Glutamatergic neuron (in vitro differentiated cells): ENCODE data around the gene SGPP2. TPM values are rescaled to one million over a fixed set of nuclear protein-coding genes. Genes with fewer than 3 reads are reported as not detected.

Source experiments
- DNase-seq: peaks from one replicate; pipeline ENCODE4 v3.0.0; 2022
- H3K27ac Mint-ChIP-seq: one replicate; pipeline ENCODE4 v1.8.0; 2020; ENCODE audit warnings: mild to moderate bottlenecking, mixed read lengths, inconsistent platforms; ENCODE audit not compliant: unreplicated experiment
- H3K27me3 Mint-ChIP-seq: one replicate; pipeline ENCODE4 v1.8.0; 2020; ENCODE audit warnings: mild to moderate bottlenecking, moderate library complexity, mixed read lengths, inconsistent platforms; ENCODE audit not compliant: unreplicated experiment
- H3K36me3 Mint-ChIP-seq: one replicate; pipeline ENCODE4 v1.8.0; 2020; ENCODE audit warnings: mild to moderate bottlenecking, mixed read lengths, inconsistent platforms; ENCODE audit not compliant: unreplicated experiment
- H3K4me1 Mint-ChIP-seq: one replicate; pipeline ENCODE4 v1.8.0; 2020; ENCODE audit warnings: mild to moderate bottlenecking, low read depth, mixed read lengths, inconsistent platforms; ENCODE audit not compliant: unreplicated experiment
- H3K4me3 Mint-ChIP-seq: one replicate; pipeline ENCODE4 v1.8.0; 2020; ENCODE audit warnings: mild to moderate bottlenecking, mixed read lengths, inconsistent platforms; ENCODE audit not compliant: unreplicated experiment
- H3K9me3 Mint-ChIP-seq: one replicate; pipeline ENCODE4 v1.8.0; 2020; ENCODE audit warnings: mild to moderate bottlenecking, moderate library complexity, mixed read lengths, inconsistent platforms; ENCODE audit not compliant: unreplicated experiment
- total RNA-seq: library from RNA; stranded (reverse); fragmentation: NEBNext Ultra II Directional; extraction: Animal tissue kit (Norgen Biotek cat#: 25700); gene quantifications from one replicate; pipeline ENCODE4 v1.2.1, GENCODE V29; 2021; ENCODE audit not compliant: unreplicated experiment
- TF ChIP-seq, protein P1 (sequence below): fragments of 200-600 bp; sonication (generic); IDR thresholded peaks from one replicate; pipeline ENCODE4 v1.5.0; 2021; ENCODE audit not compliant: partially characterized antibody, unreplicated experiment

SGPP2 gene
- total RNA-seq, 1 donor from 2014 or later = 2.1 TPM

GRCh38 chr2:222492683-222493082 is 68.3 kb downstream of the SGPP2 start:
- H3K4me1 Mint-ChIP-seq = no peaks in the 10 kb centered on the region
- H3K4me3 Mint-ChIP-seq = no peak overlapping the region
- peaks cover 2% of the 10 kb centered on the region for H3K27me3 Mint-ChIP-seq
- DNase-seq = no peak
- H3K9me3 Mint-ChIP-seq = peaks cover 3% of the 10 kb centered on the region
- TF ChIP-seq, protein P1, sequence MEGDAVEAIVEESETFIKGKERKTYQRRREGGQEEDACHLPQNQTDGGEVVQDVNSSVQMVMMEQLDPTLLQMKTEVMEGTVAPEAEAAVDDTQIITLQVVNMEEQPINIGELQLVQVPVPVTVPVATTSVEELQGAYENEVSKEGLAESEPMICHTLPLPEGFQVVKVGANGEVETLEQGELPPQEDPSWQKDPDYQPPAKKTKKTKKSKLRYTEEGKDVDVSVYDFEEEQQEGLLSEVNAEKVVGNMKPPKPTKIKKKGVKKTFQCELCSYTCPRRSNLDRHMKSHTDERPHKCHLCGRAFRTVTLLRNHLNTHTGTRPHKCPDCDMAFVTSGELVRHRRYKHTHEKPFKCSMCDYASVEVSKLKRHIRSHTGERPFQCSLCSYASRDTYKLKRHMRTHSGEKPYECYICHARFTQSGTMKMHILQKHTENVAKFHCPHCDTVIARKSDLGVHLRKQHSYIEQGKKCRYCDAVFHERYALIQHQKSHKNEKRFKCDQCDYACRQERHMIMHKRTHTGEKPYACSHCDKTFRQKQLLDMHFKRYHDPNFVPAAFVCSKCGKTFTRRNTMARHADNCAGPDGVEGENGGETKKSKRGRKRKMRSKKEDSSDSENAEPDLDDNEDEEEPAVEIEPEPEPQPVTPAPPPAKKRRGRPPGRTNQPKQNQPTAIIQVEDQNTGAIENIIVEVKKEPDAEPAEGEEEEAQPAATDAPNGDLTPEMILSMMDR = no peak
- H3K27ac Mint-ChIP-seq = no peak overlapping the region
- H3K36me3 Mint-ChIP-seq = peaks cover 9% of the 10 kb centered on the region

- Mint-ChIP-seq H3K36me3 (peaks cover 9% of the 10 kb centered on the region), H3K27me3 (peaks cover 2% of the 10 kb centered on the region), H3K9me3 (peaks cover 3% of the 10 kb centered on the region), H3K4me1 (no peaks in the 10 kb centered on the region), H3K27ac (no peak overlapping the region), H3K4me3 (no peak overlapping the region)
- TF ChIP-seq, protein P1 = no peak
- DNase-seq = no peak
Measured at GRCh38 chr2:222494104-222494739, 69.9 kb downstream of the SGPP2 start.

GRCh38 chr2:222495388-222495787 is 71.0 kb downstream of the SGPP2 start:
- H3K9me3 Mint-ChIP-seq = peaks cover 3% of the 10 kb centered on the region
- H3K27me3 Mint-ChIP-seq = peaks cover 4% of the 10 kb centered on the region
- DNase-seq = no peak
- TF ChIP-seq, protein P1 = no peak
- H3K4me1 Mint-ChIP-seq = no peaks in the 10 kb centered on the region
- H3K27ac Mint-ChIP-seq = no peak overlapping the region
- H3K36me3 Mint-ChIP-seq = peaks cover 9% of the 10 kb centered on the region
- no peak overlapping the region for H3K4me3 Mint-ChIP-seq

DNA sequence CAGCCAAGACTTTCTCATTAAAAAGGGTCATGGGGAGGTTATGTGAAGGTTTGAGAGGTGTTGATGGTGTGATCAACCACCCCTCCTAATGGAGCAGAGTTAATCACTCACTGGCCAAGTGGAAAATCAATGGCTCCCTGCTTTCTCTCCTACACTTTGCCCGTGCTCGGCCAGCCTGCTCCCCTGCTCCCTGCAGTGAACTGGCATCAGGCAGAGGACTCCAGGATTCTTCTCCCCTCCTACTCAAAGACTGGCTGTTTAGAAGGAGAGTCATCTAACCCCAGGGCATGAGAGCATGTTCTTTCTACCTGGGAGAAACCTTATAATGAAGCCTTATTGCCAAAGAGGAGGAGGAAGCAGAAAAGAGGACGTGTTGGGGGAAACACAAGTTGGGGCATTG is 74.9 kb downstream of the SGPP2 start:
- no peaks in the 10 kb centered on the region for H3K9me3 Mint-ChIP-seq

DNA sequence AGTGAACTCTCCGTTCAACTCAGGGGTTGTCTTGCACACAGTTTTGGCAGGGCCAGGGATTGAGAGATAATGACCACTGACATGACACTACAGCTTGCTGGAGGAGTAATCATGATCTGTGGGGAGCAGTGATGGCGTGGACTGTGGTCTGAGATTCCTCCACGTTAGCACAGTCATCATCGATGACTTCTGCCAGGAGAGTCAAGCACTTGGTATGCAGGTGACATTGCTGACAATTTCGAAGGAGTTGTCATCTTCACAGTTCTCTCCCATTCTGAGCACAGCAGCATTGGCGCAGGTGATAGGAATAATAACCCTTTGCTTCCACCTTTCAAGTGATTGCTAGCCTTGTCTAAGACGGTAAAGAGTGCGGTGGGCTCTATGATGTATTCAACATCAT is 79.8 kb downstream of the SGPP2 start:
- Mint-ChIP-seq H3K36me3 (no peaks in the 10 kb centered on the region), H3K9me3 (no peaks in the 10 kb centered on the region), H3K4me3 (no peak overlapping the region), H3K4me1 (no peaks in the 10 kb centered on the region), H3K27ac (no peak overlapping the region), H3K27me3 (peaks cover 2% of the 10 kb centered on the region)
- no peak for DNase-seq
- TF ChIP-seq, protein P1 = no peak

More for the DNA sequence above, 74.9 kb downstream of the SGPP2 start:
- no peaks in the 10 kb centered on the region for H3K4me1 Mint-ChIP-seq
- peaks cover 2% of the 10 kb centered on the region for H3K27me3 Mint-ChIP-seq
- no peak overlapping the region for H3K27ac Mint-ChIP-seq
- H3K4me3 Mint-ChIP-seq = no peak overlapping the region
- H3K36me3 Mint-ChIP-seq = no peaks in the 10 kb centered on the region
- TF ChIP-seq, protein P1 = no peak
- DNase-seq = no peak
